Stimulated activated CD8-positive, alpha-beta memory T cell treated with anti-CD3 and anti-CD28 coated beads, Interleukin-15, amount 100 ng/mL, for 1 hour (primary cell): Measurements from ENCODE around the gene MED20.

ENCODE experiments used
- DNase-seq: peaks from one replicate; pipeline ENCODE4 v3.0.0-alpha.2; 2020; ENCODE audit warnings: low read depth

MED20 gene

DNA sequence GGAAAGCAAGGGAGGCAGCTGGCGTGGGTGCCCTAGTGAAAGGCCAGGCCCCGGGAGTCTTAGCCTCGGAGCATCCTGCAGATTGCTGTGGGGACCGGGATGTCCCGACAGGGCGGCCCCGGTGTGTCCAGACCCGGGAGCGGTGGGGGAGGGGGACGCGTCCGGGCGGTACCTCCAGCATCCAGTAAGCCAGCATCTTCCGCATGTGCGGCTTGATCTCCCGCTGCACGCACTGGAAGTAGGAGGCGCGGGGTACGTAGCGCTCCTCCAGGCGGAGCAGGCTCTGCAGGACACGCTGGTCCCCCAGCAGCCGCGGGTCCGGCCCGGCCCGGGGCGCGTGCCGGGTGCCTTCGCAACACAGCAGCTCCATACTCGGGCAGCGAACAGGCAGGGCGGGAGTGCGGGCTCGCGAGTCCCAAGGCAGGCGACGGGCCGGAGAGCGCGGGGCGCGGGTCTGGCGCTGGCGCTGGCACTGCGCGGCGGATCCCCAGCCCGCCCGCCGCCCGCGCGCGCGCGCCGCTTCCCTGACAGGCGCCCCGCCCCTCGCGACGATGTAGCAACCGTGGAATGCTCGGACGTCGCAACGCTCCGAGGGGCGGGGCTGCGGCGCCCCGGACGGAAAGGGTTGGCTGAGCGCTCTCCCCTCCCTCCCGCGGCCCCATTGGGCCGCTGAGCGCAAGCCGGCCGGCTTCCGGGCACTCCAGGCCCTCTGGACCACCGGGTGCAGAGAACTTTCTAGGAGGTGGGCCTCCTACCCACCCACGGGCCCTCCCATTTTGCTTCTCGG is 20.5 kb upstream of the MED20 start, which contains the start of gene CCND3:
Gene CCND3, minus strand, starts transcription at position 529 of the 787 bp plus-strand sequence. Its CDS starts 159 bp downstream, at position 370.
- DNase-seq: peak; percentile 67

- DNase-seq: no peak
These were observed 19.9 kb upstream of the MED20 start for GRCh38 chr6:41940759-41941279.

DNA sequence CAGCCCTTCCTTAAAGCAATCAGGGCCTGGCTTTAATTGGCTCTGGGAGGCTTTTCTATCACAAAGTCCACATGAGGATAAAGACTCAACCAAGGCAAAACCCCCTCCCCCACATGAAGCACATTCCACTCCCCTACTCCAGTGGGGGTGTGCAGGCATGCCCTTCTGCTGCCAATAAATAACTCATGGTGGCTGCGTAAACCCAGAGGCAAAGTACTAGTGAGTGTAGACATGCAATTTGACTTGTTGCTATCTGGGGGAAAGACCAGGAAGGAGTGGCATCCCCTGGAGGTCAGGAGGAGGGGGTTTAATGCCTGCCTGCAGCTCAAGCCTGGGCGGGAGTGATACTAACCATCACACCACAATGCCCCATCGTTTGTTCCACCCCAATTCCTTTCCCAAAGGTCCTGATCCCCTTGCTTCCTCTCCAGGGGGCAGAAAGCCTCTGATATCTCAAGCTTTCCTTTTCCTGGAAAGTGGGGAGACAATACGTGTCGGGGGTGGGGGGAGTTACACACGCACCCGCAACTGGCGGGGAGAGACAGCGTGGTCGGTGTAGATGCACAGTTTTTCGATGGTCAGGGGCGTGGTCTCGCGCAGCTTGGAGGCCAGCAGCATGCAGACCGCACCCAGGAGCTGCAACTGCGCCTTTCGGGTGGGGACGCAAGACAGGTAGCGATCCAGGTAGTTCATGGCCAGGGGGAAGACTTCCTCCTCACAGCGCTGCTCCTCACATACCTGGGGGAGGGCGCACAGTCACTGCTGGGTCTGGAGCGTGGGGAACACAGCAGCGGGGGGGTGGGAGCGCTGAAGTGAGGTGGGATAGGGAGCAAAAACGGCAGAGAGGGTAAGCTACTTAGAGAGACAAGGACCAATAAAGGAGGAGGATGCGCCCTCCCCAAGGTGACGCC is 19.2 kb upstream of the MED20 start:
- no peak for DNase-seq

DNA sequence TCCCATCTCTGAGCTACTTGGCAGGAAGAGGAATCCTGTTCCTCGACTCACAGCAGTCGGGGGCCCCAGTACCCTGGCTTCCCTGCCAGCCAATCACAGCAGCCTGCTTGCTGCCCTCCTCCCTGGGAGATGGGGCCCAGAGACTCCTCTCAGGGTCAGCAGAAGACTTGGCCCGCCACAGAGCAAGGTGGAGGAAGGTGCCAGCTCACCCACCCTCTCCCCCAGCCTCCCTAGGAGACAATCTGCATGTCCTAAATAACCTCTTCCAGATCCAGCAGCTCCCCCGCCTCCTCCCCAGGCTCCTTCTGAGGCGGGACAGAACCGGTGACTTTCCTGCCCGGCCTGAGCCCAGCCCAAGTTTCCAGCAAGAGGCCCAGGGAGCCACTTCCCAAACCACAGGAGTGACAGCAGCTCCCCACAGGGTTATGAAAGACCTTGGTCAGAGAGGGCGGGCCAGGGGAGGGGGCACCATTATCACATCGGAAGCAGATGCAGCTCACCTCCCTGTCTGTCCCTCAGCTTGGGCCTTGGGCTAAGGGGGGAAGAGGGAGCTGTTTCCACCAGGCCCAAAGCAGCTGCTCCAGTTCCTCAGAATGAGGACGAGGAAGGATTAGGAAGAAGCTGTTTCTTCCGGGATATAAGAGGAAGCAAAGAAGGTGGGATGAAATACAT is 18.4 kb upstream of the MED20 start:
- DNase-seq: no peak

GRCh38 chr6:41938590-41939175 is 17.7 kb upstream of the MED20 start:
- no peak for DNase-seq

DNA sequence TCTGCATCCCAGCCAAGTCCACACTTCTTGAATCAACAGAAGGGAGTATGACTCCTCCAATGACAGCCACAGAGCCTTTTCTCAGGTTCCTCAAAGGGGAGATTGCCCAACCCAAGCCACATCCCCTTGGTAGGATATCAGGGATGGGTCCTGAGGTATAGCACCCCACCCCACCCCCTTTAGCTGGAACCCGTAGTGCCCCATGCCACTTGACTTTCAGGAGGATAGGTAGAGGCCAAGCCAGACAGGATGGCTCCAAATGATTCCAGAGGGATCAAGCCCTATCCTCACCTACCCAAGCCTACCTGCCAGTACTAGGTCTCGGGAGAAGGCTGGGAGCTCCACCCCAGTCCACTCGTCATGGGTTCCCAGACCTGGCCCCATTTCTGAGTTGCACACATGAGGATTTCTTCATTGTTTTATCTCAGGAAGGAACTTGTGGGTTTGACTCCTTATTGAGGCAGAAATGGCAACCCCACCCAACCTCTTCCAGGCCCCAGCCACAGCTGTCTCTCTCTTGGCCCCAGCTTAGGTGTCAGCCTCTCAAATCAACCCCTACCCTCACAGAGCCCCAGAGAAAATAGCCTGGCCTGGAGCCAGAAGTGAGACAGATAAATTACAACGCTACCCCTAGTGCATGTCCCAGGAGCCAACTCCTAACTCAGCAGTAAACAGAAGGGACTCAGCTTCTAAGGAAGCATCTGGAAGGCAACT is 17.1 kb upstream of the MED20 start:
- DNase-seq: no peak

DNA sequence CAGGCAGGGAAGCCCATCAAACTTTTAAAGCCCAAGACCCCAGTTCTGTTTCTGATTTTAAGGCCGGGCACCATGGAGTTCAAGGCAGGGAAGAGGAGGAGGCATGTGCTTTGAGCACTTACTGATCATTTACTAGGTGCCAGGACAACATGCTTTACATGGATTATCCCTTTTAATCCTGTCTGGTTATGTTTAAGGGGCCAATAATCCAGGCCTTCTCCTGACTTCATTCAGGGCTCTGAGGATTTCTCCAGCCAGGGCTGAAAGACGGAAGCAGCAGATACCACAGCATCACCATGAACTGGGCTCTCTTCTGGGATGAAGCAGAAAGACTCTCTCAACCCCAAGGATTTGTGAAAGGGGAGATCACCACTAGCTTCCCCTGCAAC is 16.5 kb upstream of the MED20 start:
- no peak for DNase-seq

- peak; percentile 46 for DNase-seq
These were observed 15.3 kb upstream of the MED20 start for GRCh38 chr6:41936073-41936837.

DNA sequence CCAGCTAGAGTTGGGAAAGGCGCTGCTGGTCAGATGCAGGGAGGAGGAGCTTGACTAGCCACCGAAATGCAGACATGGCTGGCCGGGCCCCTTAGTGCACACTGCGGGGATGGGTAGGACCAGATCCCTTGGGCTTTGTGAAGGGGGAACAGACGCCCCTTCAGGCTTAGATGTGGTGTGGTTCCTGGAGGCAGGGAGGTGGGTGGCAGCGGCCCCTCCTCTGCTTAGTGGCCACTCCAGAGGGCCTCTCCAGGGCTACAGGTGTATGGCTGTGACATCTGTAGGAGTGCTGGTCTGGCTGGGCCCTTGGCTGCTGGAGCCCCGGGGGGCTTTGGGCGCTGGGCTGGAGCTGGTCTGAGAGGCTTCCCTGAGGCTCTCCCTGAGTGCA is 14.7 kb upstream of the MED20 start:
- no peak for DNase-seq

DNA sequence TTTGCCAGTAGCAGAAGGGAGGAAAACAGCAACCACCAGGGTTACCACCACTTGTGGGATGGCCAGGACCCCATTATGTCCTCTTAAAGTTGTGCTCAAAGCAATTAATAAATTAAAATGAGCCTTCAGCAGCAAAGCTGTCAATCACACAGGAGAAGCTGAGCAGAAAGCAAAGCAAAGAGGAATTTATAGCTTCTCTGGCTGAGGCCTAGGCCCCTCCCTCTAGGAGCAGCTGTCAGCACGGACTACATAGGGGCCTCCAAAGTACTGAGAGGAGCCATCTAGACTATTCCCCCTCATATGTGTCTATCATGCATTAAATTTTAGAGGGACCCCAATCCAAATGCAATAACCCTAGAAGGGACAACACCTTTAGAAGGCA is 14.2 kb upstream of the MED20 start:
- DNase-seq: no peak

- no peak for DNase-seq
These were observed 13.6 kb upstream of the MED20 start for GRCh38 chr6:41934278-41935192.

- no peak for DNase-seq
These were observed 11.4 kb upstream of the MED20 start for GRCh38 chr6:41932378-41932777.

DNA sequence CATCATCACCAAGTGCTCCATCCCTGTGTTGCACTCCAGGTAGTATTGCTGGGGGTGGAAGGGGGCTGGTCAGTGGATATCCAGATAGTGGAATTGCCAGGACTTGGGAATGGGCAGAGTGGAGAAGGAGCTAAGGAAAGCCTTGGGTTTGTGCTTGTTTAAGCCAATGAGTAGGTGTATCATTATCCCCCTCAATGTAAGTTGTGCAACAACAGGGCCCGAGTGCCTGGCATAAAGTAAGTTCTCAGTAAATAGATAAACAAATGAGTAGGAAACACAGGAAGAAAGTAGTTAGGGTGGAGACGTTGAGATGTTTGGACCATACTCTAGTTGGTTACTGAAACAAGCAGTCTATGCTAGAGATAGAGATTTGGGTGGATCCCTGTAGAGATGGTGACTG is 10.9 kb upstream of the MED20 start:
- DNase-seq: no peak

DNA sequence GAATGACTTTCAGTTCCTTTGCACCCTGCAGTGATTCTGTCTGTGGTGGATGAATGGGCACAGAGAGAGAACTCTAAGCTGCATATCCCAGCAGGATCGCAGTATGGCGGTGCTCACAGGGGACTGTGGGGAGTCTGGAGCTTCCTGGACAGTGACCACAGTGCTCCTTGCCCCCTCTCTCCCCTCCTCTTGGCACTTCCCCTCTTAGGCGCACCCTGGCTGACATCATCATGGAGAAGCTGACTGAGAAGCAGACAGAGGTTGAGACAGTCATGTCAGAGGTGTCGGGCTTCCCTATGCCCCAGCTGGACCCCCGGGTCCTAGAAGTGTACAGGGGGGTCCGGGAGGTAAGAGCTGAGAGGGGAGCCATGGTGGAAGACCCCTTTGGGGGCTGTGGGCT is 9.0 kb upstream of the MED20 start:
- no peak for DNase-seq

DNA sequence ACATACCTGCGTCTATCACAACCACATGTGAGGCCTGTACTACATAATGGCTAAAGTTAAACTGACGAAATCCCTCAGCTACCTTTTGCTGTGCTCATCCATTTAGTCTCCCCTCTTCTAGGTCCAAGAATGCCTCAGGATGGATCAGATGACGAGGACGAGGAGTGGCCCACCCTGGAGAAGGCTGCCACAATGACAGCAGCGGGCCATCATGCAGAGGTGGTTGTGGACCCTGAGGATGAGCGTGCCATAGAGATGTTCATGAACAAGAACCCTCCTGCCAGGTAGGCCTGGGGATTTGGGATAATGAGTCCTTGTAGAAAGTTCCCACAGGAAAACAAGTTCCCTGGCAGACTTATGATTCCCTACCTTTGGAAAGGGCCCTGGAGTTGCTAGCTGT is 6.3 kb upstream of the MED20 start:
- DNase-seq: no peak

DNA sequence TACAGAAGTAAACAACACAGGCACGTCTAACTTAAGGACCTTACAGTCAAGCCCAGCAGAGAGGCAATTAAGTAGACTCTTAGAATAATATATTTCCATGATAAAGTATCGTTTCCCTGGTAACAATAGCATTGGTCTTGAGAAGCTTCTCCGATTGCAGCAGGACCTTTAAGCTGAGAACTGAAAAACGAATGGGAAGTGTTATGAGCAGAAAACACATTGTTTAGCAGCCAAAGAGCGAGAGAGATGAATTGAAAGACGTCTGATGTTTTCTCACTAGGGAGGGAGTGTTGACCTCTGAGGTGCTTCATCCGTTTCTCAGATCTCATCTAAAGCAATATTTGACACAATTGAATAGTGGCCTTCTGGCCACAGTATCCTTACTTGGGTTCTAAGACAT is 1.2 kb upstream of the MED20 start:
- no peak for DNase-seq

GRCh38 chr6:41921712-41921998 is 716 bp upstream of the MED20 start:
- DNase-seq: no peak

DNA sequence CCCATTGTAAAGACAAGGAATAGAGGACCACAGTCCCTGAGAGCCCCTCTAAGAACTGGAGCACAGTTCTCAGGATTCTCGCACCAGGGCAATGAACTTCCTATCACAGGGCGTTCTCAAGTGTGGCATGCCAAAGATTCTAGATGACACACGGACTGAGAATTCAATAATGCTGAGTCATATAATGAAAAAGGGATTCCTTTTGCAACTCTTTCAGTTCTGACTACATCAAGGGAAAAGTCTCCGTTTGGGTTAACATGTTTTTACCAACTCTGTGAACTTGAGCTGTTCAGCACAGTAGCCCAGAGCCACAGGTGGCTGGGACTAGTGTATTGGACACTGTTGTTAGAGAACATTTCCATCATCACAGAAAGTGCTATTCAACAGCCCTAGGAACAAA is 3.4 kb downstream of the MED20 start:
- DNase-seq: no peak

DNA sequence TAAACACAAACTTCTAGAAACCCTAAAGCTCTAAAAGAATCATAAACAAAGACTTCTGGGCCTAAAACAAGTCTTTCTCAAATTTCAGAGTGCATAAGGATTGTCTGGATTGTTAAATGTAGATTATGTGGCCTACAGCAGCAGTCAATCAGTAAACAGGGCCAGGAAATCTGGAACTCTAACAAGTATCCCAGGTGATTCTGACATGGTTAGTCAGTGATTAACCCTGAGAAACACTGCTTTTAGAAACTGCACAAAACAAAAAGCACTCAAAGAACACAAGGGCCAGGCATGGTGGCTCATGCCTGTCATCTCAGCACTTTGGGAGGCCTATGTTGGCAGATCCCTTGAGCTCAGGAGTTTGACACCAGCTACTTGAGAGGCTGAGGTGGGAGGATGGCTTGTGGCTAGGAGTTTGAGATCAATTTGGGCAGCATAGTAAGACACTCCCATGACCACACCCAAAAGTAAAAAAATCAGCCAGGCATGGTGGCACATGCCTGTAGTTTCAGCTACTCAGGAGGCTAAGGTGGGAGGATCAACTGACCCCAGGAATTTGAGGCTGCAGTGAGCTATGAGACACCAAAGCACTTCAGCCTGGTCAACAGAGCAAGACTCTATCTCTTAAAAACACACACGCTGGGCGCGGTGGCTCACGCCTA is 5.9 kb downstream of the MED20 start:
- no peak for DNase-seq
